OCI-LY1 (cell line): ENCODE results near the gene MAGI2.

Experiments
- H2AFZ ChIP-seq: fragments of 200-600 bp; sonication (generic), shearing (Covaris generic); 2 replicates; pipeline ENCODE4 v1.6.0; 2014; ENCODE audit warnings: antibody characterized with exemption, mild to moderate bottlenecking, low read length
- H3F3A ChIP-seq: fragments of 200-600 bp; sonication (generic), shearing (Covaris generic); 2 replicates; pipeline ENCODE4 v1.6.0; 2014; ENCODE audit warnings: mild to moderate bottlenecking, antibody characterized with exemption, low read length, moderate library complexity; ENCODE audit not compliant: insufficient read depth
- H3K27ac ChIP-seq: fragments of 200-600 bp; sonication (generic); 2 replicates; pipeline ENCODE4 v1.5.1; 2014; ENCODE audit warnings: low read length, mixed run types, mild to moderate bottlenecking, low read depth; ENCODE audit not compliant: poor library complexity, severe bottlenecking
- H3K27me3 ChIP-seq: fragments of 200-600 bp; sonication (generic); 2 replicates; pipeline ENCODE4 v1.6.0; 2014; ENCODE audit warnings: antibody characterized with exemption, mild to moderate bottlenecking, low read length, moderate library complexity; ENCODE audit not compliant: insufficient read depth
- H3K36me3 ChIP-seq: fragments of 200-600 bp; sonication (generic); 2 replicates; pipeline ENCODE4 v1.6.1; 2014; ENCODE audit warnings: mild to moderate bottlenecking, antibody characterized with exemption, low read length, moderate library complexity, mixed read lengths; ENCODE audit not compliant: insufficient read depth
- H3K4me1 ChIP-seq: fragments of 200-600 bp; sonication (generic); 2 replicates; pipeline ENCODE4 v1.5.1; 2014; ENCODE audit warnings: mild to moderate bottlenecking, low read length, moderate library complexity; ENCODE audit not compliant: insufficient read depth, severe bottlenecking
- H3K4me2 ChIP-seq: fragments of 200-600 bp; sonication (generic), shearing (Covaris generic); 2 replicates; pipeline ENCODE4 v1.6.1; 2014; ENCODE audit warnings: low read length
- H3K4me3 ChIP-seq: fragments of 200-600 bp; sonication (generic); 2 replicates; pipeline ENCODE4 v1.5.1; 2014; ENCODE audit warnings: low read length, low read depth, mild to moderate bottlenecking, mixed read lengths; ENCODE audit not compliant: poor library complexity, severe bottlenecking
- H3K79me2 ChIP-seq: fragments of 200-600 bp; shearing (Covaris generic); 2 replicates; pipeline ENCODE4 v1.6.1; 2016; ENCODE audit warnings: mixed run types, low read length, mixed read lengths; ENCODE audit not compliant: insufficient read depth
- H3K9ac ChIP-seq: fragments of 200-600 bp; sonication (generic), shearing (Covaris generic); 2 replicates; pipeline ENCODE4 v1.6.1; 2014; ENCODE audit warnings: mild to moderate bottlenecking, low read length, mixed read lengths
- H3K9me2 ChIP-seq: fragments of 200-600 bp; sonication (generic), shearing (Covaris generic); 2 replicates; pipeline ENCODE4 v1.6.1; 2014; ENCODE audit warnings: low read depth, mild to moderate bottlenecking, low read length, mixed read lengths
- H3K9me3 ChIP-seq: fragments of 200-600 bp; shearing (Covaris generic); 2 replicates; pipeline ENCODE4 v1.6.1; 2014; ENCODE audit warnings: low read length, mixed read lengths
- H4K20me1 ChIP-seq: fragments of 200-600 bp; sonication (generic), shearing (Covaris generic); 2 replicates; pipeline ENCODE4 v1.6.0; 2016; ENCODE audit warnings: mild to moderate bottlenecking, low read length; ENCODE audit not compliant: insufficient read depth
- EZH2 ChIP-seq: fragments of 200-600 bp; sonication (generic), shearing (Covaris generic); IDR thresholded peaks from 2 replicates; pipeline ENCODE4 v1.8.0; 2017; ENCODE audit warnings: borderline replicate concordance, mixed run types, mild to moderate bottlenecking, antibody characterized with exemption, low read length, moderate library complexity, mixed read lengths
- TF ChIP-seq, protein P1 (sequence below): fragments of 200-600 bp; sonication (generic), shearing (Covaris generic); IDR thresholded peaks from 2 replicates; pipeline ENCODE4 v1.5.1; 2017; ENCODE audit warnings: mild to moderate bottlenecking, antibody characterized with exemption, low read length, moderate library complexity, mixed read lengths

MAGI2 gene

DNA sequence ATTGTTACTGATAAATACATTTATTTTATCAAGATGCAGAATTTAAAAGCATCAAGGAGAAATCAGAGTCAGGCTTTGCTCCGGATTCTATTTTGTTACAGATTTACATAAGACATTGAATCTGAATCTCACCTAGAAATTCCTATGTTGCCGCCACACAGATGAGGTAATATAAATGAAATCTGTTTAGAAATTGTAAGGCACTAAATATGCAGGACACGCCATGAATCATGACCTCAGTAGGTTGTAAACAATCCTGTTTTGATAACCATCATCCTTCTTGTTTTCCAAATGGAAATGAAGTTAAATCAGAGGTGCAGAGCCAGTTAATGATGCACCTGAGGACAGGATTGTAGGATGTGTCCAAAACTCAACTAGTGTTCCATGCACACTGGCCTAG is 778.0 kb downstream of the MAGI2 start:
- H3F3A ChIP-seq = no peaks in the 10 kb centered on the region
- no peak overlapping the region for H3K9ac ChIP-seq
- no peaks in the 10 kb centered on the region for H3K9me3 ChIP-seq
- no peak overlapping the region for H2AFZ ChIP-seq
- H3K36me3 ChIP-seq = no peaks in the 10 kb centered on the region
- H3K9me2 ChIP-seq = no peaks in the 10 kb centered on the region
- H3K27ac ChIP-seq = no peak overlapping the region
- H4K20me1 ChIP-seq = no peaks in the 10 kb centered on the region
- H3K27me3 ChIP-seq = no peaks in the 10 kb centered on the region
- H3K79me2 ChIP-seq = no peaks in the 10 kb centered on the region
- no peak overlapping the region for H3K4me3 ChIP-seq
- no peak overlapping the region for H3K4me2 ChIP-seq
- H3K4me1 ChIP-seq = no peaks in the 10 kb centered on the region
- no peak for TF ChIP-seq EZH2
- TF ChIP-seq, protein P1, sequence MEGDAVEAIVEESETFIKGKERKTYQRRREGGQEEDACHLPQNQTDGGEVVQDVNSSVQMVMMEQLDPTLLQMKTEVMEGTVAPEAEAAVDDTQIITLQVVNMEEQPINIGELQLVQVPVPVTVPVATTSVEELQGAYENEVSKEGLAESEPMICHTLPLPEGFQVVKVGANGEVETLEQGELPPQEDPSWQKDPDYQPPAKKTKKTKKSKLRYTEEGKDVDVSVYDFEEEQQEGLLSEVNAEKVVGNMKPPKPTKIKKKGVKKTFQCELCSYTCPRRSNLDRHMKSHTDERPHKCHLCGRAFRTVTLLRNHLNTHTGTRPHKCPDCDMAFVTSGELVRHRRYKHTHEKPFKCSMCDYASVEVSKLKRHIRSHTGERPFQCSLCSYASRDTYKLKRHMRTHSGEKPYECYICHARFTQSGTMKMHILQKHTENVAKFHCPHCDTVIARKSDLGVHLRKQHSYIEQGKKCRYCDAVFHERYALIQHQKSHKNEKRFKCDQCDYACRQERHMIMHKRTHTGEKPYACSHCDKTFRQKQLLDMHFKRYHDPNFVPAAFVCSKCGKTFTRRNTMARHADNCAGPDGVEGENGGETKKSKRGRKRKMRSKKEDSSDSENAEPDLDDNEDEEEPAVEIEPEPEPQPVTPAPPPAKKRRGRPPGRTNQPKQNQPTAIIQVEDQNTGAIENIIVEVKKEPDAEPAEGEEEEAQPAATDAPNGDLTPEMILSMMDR = no peak

DNA sequence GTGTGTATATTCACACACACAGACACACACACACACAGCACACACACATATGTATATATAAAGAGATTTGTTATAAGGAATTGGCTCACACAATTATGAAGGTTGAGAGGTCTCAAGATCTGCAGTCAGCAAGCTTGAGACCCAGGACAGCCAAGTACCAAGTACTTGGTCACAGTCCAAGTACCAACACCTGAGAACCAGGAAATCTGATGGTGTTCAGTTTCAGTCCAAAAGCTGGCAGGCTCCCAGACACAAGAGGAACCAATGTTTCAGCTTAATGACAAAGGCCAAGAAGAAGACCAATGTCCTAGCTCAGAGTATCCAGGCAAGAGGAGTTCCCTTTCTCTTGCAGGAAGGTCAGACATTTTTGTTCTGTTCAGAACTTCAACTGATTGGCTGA is 780.2 kb downstream of the MAGI2 start:
- no peak overlapping the region for H3K27ac ChIP-seq
- no peaks in the 10 kb centered on the region for H3K9me2 ChIP-seq
- H3F3A ChIP-seq = no peaks in the 10 kb centered on the region
- no peak overlapping the region for H3K4me2 ChIP-seq
- no peaks in the 10 kb centered on the region for H3K36me3 ChIP-seq
- H3K9ac ChIP-seq = no peak overlapping the region
- H2AFZ ChIP-seq = no peak overlapping the region
- H4K20me1 ChIP-seq = no peaks in the 10 kb centered on the region
- no peaks in the 10 kb centered on the region for H3K79me2 ChIP-seq
- no peaks in the 10 kb centered on the region for H3K9me3 ChIP-seq
- TF ChIP-seq, protein P1 = no peak
- no peak for TF ChIP-seq EZH2
- H3K4me3 ChIP-seq = no peak overlapping the region
- no peaks in the 10 kb centered on the region for H3K27me3 ChIP-seq
- no peaks in the 10 kb centered on the region for H3K4me1 ChIP-seq

DNA sequence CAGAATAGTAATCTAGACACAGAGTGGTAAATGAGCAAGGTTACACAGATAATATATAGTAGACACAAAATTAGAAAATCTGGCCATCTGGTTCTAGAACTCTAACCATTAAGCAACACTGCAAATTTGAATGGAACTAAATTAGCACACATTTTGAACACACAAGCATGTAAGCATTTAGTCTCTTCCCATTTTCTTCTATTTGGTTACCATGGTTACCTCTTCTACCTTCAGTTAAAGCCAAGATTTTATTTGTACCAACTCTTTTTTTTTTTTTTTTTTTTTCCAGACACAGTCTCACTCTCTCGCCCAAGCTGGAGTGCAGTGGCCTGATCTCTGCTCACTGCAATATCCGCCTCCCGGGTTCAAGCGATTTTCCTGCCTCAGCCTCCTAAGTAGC is 790.5 kb downstream of the MAGI2 start:
- Histone ChIP-seq H3F3A (no peaks in the 10 kb centered on the region), H3K27ac (no peak overlapping the region), H3K9ac (no peak overlapping the region), H3K9me3 (no peaks in the 10 kb centered on the region), H3K4me2 (no peak overlapping the region), H3K4me1 (no peaks in the 10 kb centered on the region), H3K27me3 (no peaks in the 10 kb centered on the region), H3K36me3 (no peaks in the 10 kb centered on the region), H4K20me1 (no peaks in the 10 kb centered on the region), H3K9me2 (no peaks in the 10 kb centered on the region), H3K4me3 (no peak overlapping the region), H2AFZ (no peak overlapping the region), H3K79me2 (no peaks in the 10 kb centered on the region)
- TF ChIP-seq, protein P1 = no peak
- no peak for TF ChIP-seq EZH2
